GM18526 (cell line): Measurements from ENCODE around the gene KCNRG.
A peak's percentile ranks its signal among the peaks of the same experiment; 100 is the strongest.

Experiments
- POLR2A ChIP-seq: IDR thresholded peaks from 3 replicates; pipeline ENCODE4 v1.6.1; 2011; ENCODE audit not compliant: insufficient read length; ENCODE audit errors: extremely low read depth

KCNRG gene

GRCh38 chr13:50015258-50015657, at the start of gene KCNRG:
TSS of gene KCNRG (plus strand) at chr13:50015444. CDS start at chr13:50015494, 50 bp downstream.
- no peak for TF ChIP-seq POLR2A

- no peak for TF ChIP-seq POLR2A
These were observed 47.8 kb upstream of the KCNRG start for GRCh38 chr13:49967456-49967855.

GRCh38 chr13:49972709-49973108, 42.5 kb upstream of the KCNRG start:
- TF ChIP-seq POLR2A, result no peak

- no peak for TF ChIP-seq POLR2A
These were observed 39.4 kb upstream of the KCNRG start for GRCh38 chr13:49975826-49976225.

- TF ChIP-seq POLR2A, result no peak
These were observed 38.7 kb upstream of the KCNRG start for GRCh38 chr13:49976314-49977258.

- no peak for TF ChIP-seq POLR2A
These were observed 37.3 kb upstream of the KCNRG start for GRCh38 chr13:49977992-49978391.

GRCh38 chr13:49980266-49980665, 35.0 kb upstream of the KCNRG start:
- no peak for TF ChIP-seq POLR2A

- no peak for TF ChIP-seq POLR2A
These were observed 30.1 kb upstream of the KCNRG start for GRCh38 chr13:49985129-49985528.

- no peak for TF ChIP-seq POLR2A
These were observed 28.8 kb upstream of the KCNRG start for GRCh38 chr13:49986471-49986870.

GRCh38 chr13:49993111-49993510, 22.1 kb upstream of the KCNRG start:
- no peak for TF ChIP-seq POLR2A

GRCh38 chr13:49993666-49994065, 21.6 kb upstream of the KCNRG start:
- TF ChIP-seq POLR2A, result no peak

- peak; percentile 31 for TF ChIP-seq POLR2A
These were observed 19.6 kb upstream of the KCNRG start for GRCh38 chr13:49995625-49996101.

GRCh38 chr13:49996161-49996915, 18.9 kb upstream of the KCNRG start:
- peak; percentile 50 for TF ChIP-seq POLR2A

GRCh38 chr13:49996951-49997895, 18.0 kb upstream of the KCNRG start, which contains the start of gene TRIM13:
TSS of gene TRIM13 (plus strand) at chr13:49997042. CDS start at chr13:50011941, 14,899 bp downstream.
- peak; percentile 71 for TF ChIP-seq POLR2A

GRCh38 chr13:49997955-49998354, 17.3 kb upstream of the KCNRG start:
- no peak for TF ChIP-seq POLR2A
